Dendritic cell treated with granulocyte-macrophage colony-stimulating factor and Interleukin-4, amounts not matched to agents 40 ng/mL and 50 ng/mL, for 4 days (primary cell): ENCODE results near the gene IMMP2L.

Experiments
- H3K27ac Mint-ChIP-seq: one replicate; pipeline ENCODE4 v1.8.0; 2022; ENCODE audit warnings: mild to moderate bottlenecking, mixed read lengths
- H3K27me3 Mint-ChIP-seq: one replicate; pipeline ENCODE4 v1.8.0; 2022; ENCODE audit warnings: mild to moderate bottlenecking, mixed read lengths
- H3K36me3 Mint-ChIP-seq: one replicate; pipeline ENCODE4 v1.8.0; 2022; ENCODE audit warnings: low read depth, mixed read lengths
- H3K4me1 Mint-ChIP-seq: one replicate; pipeline ENCODE4 v1.8.0; 2022; ENCODE audit warnings: low read depth, mixed read lengths
- H3K4me3 Mint-ChIP-seq: one replicate; pipeline ENCODE4 v1.8.0; 2022; ENCODE audit warnings: mild to moderate bottlenecking, moderate library complexity, mixed read lengths
- H3K9me3 Mint-ChIP-seq: one replicate; pipeline ENCODE4 v1.8.0; 2022; ENCODE audit warnings: mixed read lengths
- intact Hi-C: fragments of 100-400 bp; cut with micrococcal nuclease; formaldehyde crosslinking; loops from one replicate; pipeline ENCODE4 v1.15.0; 2022

IMMP2L gene

GRCh38 chr7:111140091-111140865 lies 422.0 kb downstream of the IMMP2L start:
- Mint-ChIP-seq H3K27me3 (no peaks in the 10 kb centered on the region), H3K27ac (no peak overlapping the region), H3K4me3 (no peak overlapping the region), H3K36me3 (no peaks in the 10 kb centered on the region), H3K9me3 (no peaks in the 10 kb centered on the region), H3K4me1 (peaks cover 15% of the 10 kb centered on the region)
- intact Hi-C loops, result no loop called here

DNA sequence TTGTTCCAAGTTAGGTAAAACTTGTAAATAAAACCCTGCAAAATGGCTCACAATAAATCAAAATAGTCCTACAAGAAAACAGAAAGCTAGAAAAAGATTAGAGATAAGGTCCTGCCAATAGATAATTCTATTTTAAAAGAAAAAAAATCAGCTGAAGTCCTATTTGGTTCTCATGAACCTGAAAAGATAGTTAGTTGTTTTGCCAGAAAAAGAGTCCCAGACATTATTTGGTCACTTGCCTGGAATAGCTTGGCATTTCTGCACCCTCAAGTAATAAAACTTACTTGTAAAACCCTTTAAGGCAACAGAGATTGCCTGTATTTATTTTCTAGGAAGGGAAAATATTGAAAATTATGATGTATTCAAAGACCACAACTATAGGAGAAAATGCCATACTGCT lies 423.7 kb downstream of the IMMP2L start:
- intact Hi-C loops, result loop anchor here (5.0 kb wide), 2 partner anchors 56 to 94 kb away; no protein-coding TSS in a partner anchor
- Mint-ChIP-seq H3K27me3 (no peaks in the 10 kb centered on the region), H3K4me1 (peaks cover 10% of the 10 kb centered on the region), H3K27ac (peak overlapping the region; percentile 91), H3K4me3 (no peak overlapping the region), H3K9me3 (no peaks in the 10 kb centered on the region), H3K36me3 (no peaks in the 10 kb centered on the region)

GRCh38 chr7:111138193-111138569 lies 424.1 kb downstream of the IMMP2L start:
- Mint-ChIP-seq H3K4me1 (peaks cover 10% of the 10 kb centered on the region), H3K27ac (peak overlapping the region; percentile 91), H3K4me3 (no peak overlapping the region), H3K27me3 (no peaks in the 10 kb centered on the region), H3K9me3 (no peaks in the 10 kb centered on the region), H3K36me3 (no peaks in the 10 kb centered on the region)
- intact Hi-C loops, result loop anchor here (5.0 kb wide), 2 partner anchors 56 to 94 kb away; no protein-coding TSS in a partner anchor

GRCh38 chr7:111137296-111138192 lies 424.7 kb downstream of the IMMP2L start:
- no peaks in the 10 kb centered on the region for H3K36me3 Mint-ChIP-seq
- intact Hi-C loops, result loop anchor here (5.0 kb wide), 2 partner anchors 55 to 95 kb away; no protein-coding TSS in a partner anchor
- H3K9me3 Mint-ChIP-seq, result no peaks in the 10 kb centered on the region
- peaks cover 10% of the 10 kb centered on the region for H3K4me1 Mint-ChIP-seq
- H3K27me3 Mint-ChIP-seq, result no peaks in the 10 kb centered on the region
- peak overlapping the region; percentile 91 for H3K27ac Mint-ChIP-seq
- peak overlapping the region; percentile 32 for H3K4me3 Mint-ChIP-seq

- Mint-ChIP-seq H3K4me1 (peaks cover 4% of the 10 kb centered on the region), H3K27me3 (no peaks in the 10 kb centered on the region), H3K4me3 (no peak overlapping the region), H3K36me3 (no peaks in the 10 kb centered on the region), H3K9me3 (no peaks in the 10 kb centered on the region), H3K27ac (no peak overlapping the region)
- intact Hi-C loops, result no loop called here
Observed at GRCh38 chr7:111132833-111133232, 429.5 kb downstream of the IMMP2L start.

DNA sequence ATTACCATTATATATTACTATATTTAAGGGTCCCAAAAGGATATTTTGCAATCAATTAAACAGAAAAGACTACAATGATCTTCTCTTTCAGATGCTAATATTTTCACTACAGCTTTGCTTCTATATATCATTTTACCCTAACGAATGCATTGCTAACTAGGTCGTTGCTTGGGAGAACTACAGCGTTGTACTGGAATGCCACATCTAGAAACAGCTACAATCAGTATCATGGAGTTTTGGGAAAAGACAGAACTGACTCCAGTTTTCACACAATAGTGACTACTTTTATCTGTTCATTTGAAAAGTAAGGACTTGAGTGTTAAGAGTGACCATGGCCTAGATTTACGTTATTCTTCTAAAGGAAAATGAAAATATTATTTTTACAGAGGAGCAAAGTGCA lies 432.9 kb downstream of the IMMP2L start:
- no peaks in the 10 kb centered on the region for H3K9me3 Mint-ChIP-seq
- no peaks in the 10 kb centered on the region for H3K27me3 Mint-ChIP-seq
- H3K27ac Mint-ChIP-seq, result no peak overlapping the region
- H3K4me1 Mint-ChIP-seq, result no peaks in the 10 kb centered on the region
- intact Hi-C loops, result no loop called here
- H3K36me3 Mint-ChIP-seq, result no peaks in the 10 kb centered on the region
- no peak overlapping the region for H3K4me3 Mint-ChIP-seq

DNA sequence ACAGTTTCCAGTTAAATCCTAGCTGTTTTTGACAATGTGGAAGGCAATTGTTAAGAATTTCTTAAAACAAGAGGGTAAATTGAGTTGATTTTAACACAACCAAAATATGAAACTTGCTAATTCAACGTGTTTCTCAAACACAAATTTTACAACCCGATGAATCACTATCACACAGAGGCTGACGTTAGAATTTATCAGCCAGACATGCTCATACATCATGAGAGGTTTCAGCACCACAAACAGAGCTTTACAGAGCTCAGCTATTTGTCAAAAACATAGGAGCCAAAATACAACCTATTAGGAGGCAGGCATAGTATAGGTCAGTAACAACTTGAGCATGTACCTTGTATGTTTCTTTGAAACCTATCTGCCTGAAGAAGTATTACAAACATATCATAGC lies 435.3 kb downstream of the IMMP2L start:
- Mint-ChIP-seq H3K9me3 (no peaks in the 10 kb centered on the region), H3K27me3 (no peaks in the 10 kb centered on the region), H3K27ac (no peak overlapping the region), H3K4me3 (no peak overlapping the region), H3K36me3 (no peaks in the 10 kb centered on the region), H3K4me1 (no peaks in the 10 kb centered on the region)
- intact Hi-C loops, result no loop called here

DNA sequence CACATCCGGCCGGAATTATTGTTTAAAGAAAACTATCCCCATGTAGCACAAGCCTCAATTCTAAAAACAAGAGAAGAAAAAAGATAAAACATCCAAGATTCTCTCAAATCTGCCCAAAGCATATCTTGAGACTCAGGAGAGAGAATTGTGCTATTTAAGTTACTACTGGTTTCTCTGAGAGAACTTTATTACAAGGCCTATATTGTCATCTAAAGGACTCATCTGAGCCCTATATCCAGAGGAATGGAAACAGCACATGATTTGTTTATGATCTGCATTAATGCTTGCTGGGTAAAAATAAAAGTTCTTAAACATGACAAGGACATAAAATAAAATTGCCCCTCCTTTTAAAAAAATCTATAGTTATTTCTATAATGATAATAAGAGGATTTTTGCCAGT lies 446.3 kb downstream of the IMMP2L start:
- Mint-ChIP-seq H3K9me3 (no peaks in the 10 kb centered on the region), H3K36me3 (no peaks in the 10 kb centered on the region), H3K4me3 (no peak overlapping the region), H3K27me3 (no peaks in the 10 kb centered on the region), H3K4me1 (no peaks in the 10 kb centered on the region), H3K27ac (no peak overlapping the region)
- intact Hi-C loops, result no loop called here

- Mint-ChIP-seq H3K27me3 (no peaks in the 10 kb centered on the region), H3K4me1 (no peaks in the 10 kb centered on the region), H3K4me3 (no peak overlapping the region), H3K36me3 (no peaks in the 10 kb centered on the region), H3K27ac (peak overlapping the region; percentile 51), H3K9me3 (no peaks in the 10 kb centered on the region)
- intact Hi-C loops, result no loop called here
Observed at GRCh38 chr7:111113263-111114017, 448.9 kb downstream of the IMMP2L start.

- H3K27me3 Mint-ChIP-seq, result no peaks in the 10 kb centered on the region
- H3K27ac Mint-ChIP-seq, result no peak overlapping the region
- H3K36me3 Mint-ChIP-seq, result no peaks in the 10 kb centered on the region
- intact Hi-C loops, result no loop called here
- no peaks in the 10 kb centered on the region for H3K9me3 Mint-ChIP-seq
- no peak overlapping the region for H3K4me3 Mint-ChIP-seq
- H3K4me1 Mint-ChIP-seq, result no peaks in the 10 kb centered on the region
Observed at GRCh38 chr7:111112439-111112838, 449.9 kb downstream of the IMMP2L start.

- Mint-ChIP-seq H3K36me3 (no peaks in the 10 kb centered on the region), H3K27me3 (no peaks in the 10 kb centered on the region), H3K9me3 (no peaks in the 10 kb centered on the region), H3K4me3 (no peak overlapping the region), H3K27ac (no peak overlapping the region), H3K4me1 (peaks cover 15% of the 10 kb centered on the region)
- intact Hi-C loops, result no loop called here
Observed at GRCh38 chr7:111108496-111108895, 453.8 kb downstream of the IMMP2L start.

DNA sequence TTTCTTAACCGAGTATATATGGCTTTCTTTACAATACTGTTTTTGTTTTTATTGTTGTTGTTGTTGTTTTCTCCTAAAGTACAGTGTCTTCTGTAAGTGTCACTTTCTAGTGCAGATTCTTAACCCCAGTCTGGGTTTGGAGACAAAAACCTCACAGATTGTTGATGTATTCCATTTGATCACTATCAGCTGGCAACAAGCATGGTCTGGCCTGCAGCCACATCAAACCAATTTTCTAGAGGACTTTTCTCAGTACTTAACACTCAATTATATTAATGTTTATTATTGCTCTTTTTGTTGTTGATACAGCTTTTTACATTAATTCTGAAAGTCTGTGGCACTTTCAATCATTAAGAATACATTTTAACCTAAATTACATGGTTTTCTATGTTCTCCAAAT lies 454.3 kb downstream of the IMMP2L start:
- Mint-ChIP-seq H3K27ac (no peak overlapping the region), H3K27me3 (no peaks in the 10 kb centered on the region), H3K36me3 (no peaks in the 10 kb centered on the region), H3K4me1 (peaks cover 15% of the 10 kb centered on the region), H3K4me3 (no peak overlapping the region), H3K9me3 (no peaks in the 10 kb centered on the region)
- intact Hi-C loops, result no loop called here

DNA sequence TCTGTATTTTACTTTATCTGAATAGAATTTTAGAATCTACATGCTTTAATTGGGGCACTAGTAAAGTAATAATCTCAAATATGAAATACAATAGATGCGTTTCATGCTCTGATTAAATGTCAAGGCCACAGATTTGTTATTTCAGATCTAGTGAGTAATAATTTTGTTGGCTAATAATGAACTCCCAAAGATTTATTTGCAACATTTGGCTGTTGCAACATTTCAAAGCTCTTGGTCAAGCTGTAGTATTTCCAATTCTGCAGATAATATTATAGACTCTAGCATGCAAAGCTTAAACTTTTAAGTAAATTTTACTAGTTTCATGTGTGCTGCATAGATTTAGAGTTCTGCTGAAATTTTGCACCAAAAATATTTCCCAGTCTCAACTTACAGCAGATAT lies 454.7 kb downstream of the IMMP2L start:
- intact Hi-C loops, result no loop called here
- H3K27me3 Mint-ChIP-seq, result no peaks in the 10 kb centered on the region
- no peak overlapping the region for H3K4me3 Mint-ChIP-seq
- peaks cover 15% of the 10 kb centered on the region for H3K4me1 Mint-ChIP-seq
- H3K27ac Mint-ChIP-seq, result no peak overlapping the region
- H3K9me3 Mint-ChIP-seq, result no peaks in the 10 kb centered on the region
- H3K36me3 Mint-ChIP-seq, result no peaks in the 10 kb centered on the region

- intact Hi-C loops, result no loop called here
- H3K36me3 Mint-ChIP-seq, result no peaks in the 10 kb centered on the region
- H3K9me3 Mint-ChIP-seq, result no peaks in the 10 kb centered on the region
- H3K27me3 Mint-ChIP-seq, result no peaks in the 10 kb centered on the region
- no peak overlapping the region for H3K4me3 Mint-ChIP-seq
- no peak overlapping the region for H3K27ac Mint-ChIP-seq
- H3K4me1 Mint-ChIP-seq, result peaks cover 15% of the 10 kb centered on the region
Observed at GRCh38 chr7:111105269-111105668, 457.0 kb downstream of the IMMP2L start.
